Measurements from ENCODE around the gene FGF2.
"Not testable (repeated sequence)": the region's sequence is repeated elsewhere in the genome, so short reads cannot be mapped to it uniquely, and the experiment has no call there.

FGF2 gene

DNA sequence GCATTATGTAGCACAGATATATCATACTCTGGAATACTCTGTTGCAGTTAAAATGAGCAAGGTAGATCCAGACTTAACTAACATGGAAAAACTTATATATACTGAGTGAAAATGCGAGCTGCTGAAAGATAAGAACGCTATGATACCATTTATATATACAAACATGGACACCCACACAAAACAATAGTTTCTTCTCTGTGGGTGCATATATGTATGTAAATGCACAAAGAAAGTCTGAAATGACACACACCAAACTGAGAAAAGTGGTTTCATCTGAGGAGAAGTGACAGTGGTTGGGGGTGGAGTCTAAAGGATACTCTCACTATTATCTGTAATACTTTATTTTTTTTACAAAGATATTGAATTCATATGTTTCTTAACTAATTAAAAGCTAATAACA lies 12.2 kb upstream of the FGF2 start:
- no peak for DNase-seq (ENCODE audit: low spot score)

DNA sequence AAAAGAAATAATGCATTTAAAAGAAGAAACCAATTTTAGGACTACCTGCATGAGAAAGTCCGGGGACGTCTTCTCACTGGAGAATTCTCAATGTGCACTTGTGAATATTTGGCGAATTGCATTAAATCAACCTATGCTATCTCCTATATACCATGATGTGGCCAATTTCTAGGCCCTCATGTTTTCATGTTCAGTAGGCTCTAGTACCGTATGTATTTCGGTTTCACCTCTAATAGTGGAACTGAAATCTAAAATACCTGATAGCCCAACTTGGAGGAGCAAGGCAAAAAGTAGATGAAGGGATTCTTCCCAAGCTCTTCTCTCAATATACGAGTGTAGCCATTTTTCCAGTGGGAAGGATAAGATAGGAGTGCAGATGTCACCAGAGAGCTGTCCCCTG lies 11.4 kb upstream of the FGF2 start:
- DNase-seq (ENCODE audit: low spot score), result no peak

GRCh38 chr4:122816476-122816875 lies 10.2 kb upstream of the FGF2 start:
- DNase-seq (ENCODE audit: low spot score), result no peak

DNA sequence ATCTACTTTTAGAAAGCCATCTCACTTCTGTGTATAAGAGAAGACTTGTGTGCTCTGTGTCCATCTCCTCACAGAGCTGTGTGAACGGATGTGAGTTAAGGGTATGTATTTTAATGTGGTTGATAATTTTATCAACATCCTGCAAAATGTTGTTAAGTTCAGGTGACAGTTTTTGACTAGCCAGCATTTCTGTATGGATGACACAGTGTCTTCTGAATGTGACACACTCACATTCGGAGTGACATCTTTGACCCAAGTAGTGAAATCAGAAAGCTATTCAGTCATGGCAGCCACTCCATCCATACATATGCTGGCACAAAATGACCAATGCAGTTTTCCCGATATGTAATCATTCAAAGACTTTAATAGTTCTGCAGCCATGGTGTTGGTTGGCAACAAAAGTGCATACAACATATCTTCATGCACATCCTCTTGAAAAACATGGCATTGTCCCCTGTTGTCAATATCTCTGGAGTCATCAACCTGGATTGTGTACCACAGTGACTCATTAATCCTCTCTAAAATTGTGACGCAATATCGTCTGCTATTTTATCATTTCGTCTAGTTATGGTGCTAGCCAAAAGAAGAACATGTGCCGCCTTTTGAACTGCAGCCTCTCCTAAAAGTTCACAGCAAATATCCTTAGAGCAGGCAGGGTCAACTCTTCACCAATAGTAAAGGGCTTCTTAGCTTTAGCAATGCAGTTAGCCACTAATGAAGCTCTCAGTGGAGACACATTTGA lies 6.8 kb upstream of the FGF2 start:
- no peak for DNase-seq (ENCODE audit: low spot score)

- DNase-seq (ENCODE audit: low spot score), result no peak
Measured at GRCh38 chr4:122821092-122821491, 5.5 kb upstream of the FGF2 start.

GRCh38 chr4:122822466-122822865 lies 4.2 kb upstream of the FGF2 start:
- no peak for DNase-seq (ENCODE audit: low spot score)

DNA sequence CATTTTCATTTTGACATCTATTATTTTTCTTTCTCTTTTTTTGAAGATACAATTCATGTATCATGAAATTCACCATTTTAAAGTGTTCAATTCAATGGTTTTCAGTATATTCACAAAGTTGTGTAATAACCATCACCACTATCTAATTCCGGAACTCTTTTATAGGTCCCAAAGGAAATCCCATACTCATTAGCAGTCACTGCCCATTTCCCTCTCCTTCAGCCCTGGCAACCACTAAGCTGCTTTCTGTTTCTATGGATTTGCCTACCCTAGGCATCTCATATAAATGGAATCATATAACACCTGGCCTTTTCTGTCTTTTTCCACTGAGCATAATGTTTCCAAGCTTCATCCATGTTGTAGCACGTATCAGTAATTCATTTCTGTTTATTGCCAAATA lies 3.2 kb upstream of the FGF2 start:
- DNase-seq (ENCODE audit: low spot score), result no peak

DNA sequence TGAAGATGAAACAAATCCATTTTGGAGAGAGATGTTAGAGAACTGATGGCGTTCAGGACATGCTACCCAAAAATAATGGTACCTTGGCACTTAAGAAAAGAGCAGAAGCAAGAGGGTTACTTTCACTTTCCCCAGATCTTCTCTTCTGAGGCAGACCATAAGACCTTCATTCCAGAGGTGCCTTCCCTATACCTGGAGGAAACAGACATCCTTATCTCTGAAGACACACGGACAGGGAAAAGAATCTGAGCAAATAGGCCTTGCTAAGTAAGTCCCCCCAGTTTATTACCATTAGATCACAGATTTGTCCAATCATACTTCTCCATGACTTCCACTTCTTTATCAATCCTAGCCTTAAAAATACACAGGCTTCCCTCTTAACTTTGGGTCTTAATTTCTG lies 2.0 kb upstream of the FGF2 start:
- DNase-seq (ENCODE audit: low spot score), result no peak

GRCh38 chr4:122826079-122826527 lies 528 bp upstream of the FGF2 start:
- DNase-seq (ENCODE audit: low spot score), result no peak

- peak; percentile 49 for DNase-seq (ENCODE audit: low spot score)
Measured at GRCh38 chr4:122827258-122827878, 737 bp downstream of the FGF2 start.

DNA sequence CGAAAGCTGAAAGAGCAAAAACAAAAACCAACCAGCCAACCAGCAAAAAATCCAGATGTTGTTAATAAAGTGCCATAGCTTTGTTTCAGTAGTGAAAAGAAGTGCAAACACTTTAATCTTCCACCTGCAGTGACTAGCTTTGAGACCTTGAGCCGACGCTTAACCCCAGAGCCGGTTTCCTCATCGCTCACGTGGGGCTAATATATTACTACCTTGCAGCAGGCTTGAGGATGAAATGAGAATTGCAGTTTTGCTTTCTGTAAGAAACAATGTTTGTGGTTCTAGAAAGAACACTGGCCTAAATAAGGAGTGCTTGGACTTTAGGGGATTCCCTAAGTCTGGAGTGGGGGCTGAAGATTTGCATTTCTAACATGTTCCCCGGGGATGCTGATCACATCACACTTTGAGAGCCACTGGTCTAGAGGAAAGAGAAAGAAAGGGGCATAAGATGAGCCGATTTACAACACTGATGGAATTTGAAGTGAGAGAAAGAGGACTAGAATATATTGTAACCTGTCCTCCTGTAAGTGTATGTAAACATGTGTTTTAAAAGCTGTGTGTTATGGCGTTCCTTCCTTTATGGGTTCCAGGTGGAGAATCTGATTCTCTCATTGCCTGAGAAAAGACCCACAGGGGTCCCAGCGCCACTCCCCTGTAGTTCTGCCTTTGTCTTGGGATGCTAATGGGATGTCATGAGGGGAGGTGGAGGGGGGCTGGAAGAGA lies 1.4 kb downstream of the FGF2 start:
- DNase-seq (ENCODE audit: low spot score), result peak; percentile 38

DNA sequence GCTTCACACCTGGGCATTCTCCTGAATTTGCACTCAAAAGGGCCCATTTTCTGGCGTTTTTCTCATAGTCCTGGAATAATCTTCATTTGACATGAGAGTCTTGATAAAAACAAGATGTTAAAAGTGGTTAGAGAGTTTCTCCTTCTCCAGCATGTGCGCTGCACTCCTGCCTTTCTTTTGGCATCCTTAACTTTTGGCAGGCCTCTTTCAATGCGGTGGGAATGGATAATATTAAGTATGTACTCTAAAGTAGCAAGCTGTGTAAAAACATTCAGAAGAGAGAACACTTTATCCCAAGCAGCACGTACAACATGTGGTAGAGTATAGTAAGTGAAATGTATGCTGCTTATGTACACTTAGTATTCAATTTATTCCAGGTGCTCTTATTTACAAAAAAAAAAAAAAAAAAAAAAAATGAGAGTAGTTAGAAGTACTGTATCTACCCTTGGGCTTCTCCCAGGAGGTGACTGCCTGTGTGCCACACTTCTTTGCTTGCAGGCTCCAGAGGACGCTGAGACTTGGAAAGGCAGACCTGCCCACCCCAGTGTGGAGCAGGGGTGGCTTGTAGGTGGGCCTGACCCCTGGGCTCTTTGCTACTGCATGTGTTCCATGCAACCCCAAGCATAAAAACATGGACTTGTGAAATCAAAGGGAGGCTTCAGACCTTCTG lies 3.9 kb downstream of the FGF2 start:
- DNase-seq (ENCODE audit: low spot score), result no peak

DNA sequence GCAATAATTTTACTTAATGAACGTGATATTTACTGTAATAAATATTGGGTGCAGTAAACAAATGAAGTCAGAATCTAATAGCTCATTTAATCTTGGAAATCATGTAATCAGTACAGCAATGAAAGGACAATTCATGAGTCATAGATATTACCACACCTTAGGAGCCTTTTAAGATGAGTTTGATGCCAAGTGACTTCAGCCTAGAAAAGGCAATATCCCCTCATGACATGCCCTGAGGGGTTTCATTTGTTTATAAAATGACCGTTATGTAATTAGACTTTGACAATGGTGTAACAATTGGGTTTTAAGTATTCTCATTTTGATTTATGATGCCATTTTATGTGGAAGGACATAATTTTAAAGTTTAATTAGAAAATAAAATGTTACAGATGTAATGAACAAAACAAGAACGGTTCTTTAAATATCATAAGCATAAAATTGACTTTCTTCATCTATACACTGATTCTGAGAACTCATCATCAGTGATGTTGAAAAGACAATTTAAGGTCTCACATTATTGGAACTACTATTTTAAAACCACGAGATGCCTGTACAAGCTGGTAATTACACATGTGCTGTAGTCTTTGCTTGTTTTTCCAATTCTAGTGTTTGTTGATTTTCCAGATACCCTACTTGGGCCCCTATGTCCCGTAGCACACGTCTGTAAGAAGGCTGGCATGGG lies 5.0 kb downstream of the FGF2 start:
- DNase-seq (ENCODE audit: low spot score), result no peak

DNA sequence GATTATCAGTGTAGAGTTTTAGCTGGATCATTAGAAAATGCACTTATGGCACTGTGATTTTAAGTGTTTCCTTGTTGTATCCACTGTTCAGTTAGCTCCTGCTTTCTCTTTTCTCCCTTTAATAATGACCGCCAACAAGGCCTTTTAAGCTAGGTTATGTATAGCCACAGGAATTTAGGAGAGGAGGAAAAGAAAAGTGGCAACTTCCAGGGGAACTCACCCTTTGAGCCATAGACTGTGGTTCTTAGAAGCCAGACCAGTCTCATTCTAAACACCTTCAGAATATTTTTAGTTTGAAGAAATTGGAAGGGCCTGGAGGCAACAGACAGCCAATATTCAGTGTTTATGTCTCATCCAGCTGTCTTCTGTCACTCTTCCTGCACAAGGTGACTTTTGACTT lies 6.1 kb downstream of the FGF2 start:
- DNase-seq (ENCODE audit: low spot score), result no peak

DNA sequence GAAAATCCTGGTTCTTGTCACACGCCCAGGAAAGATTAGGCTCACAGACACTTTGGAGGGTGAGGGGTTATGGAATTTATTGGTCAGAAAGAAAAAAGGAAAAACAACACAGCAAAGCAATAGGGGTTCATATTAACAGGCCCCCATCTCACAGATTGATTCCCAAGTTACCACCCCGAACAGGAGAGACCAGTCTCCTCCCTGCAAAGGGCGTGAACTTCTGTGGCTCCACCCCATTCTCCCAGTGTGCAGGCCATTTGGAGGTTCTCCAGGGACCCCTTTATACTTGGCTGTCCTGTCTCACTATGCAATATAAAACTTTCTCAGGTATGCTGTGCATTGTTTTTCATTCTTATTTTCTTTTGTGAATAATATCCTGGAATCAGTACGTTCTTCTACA lies 7.4 kb downstream of the FGF2 start:
- no peak for DNase-seq (ENCODE audit: low spot score)

GRCh38 chr4:122836941-122837340 lies 10.3 kb downstream of the FGF2 start:
- peak; percentile 35 for DNase-seq (ENCODE audit: low spot score)

DNA sequence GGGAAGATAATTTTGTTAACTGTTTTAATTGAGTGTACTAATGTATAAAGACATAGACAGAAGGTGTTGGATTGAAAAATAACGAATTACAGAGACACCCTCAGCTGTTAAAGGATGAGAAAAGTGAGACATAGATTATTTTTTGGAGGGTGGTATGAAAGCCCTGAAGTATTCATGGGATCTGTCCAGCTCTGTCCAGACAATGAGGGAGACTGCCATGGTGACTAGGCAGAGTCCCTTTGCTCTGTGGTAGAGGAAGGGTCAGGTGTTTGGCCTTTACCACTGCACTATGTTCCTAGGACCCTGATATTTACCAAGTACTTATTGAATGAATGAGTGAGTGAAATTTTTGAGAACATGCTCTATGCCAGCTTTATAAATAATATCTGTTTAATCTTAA lies 11.4 kb downstream of the FGF2 start:
- no peak for DNase-seq (ENCODE audit: low spot score)

GRCh38 chr4:122842392-122842791 lies 15.8 kb downstream of the FGF2 start:
- no peak for DNase-seq (ENCODE audit: low spot score)

GRCh38 chr4:122842984-122843531 lies 16.4 kb downstream of the FGF2 start:
- DNase-seq (ENCODE audit: low spot score), result peak; percentile 20

DNA sequence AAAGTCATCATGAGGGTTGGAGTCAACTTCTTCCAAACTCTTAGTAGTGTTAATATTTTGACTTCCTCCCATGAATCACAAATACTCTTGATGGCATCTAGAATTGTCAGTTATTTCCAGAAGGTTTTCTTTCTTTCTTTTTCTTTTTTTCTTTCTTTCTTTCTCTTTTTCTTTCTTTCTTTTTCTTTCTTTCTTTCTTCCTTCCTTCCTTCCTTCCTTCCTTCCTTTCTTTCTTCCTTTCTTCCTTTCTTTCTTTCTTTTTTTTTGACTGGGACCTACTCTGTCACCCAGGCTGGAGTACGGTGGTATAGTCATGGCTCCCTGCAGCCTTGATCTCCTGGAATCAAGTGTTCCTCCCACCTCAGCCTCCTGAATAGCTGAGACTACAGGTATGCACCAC lies 17.8 kb downstream of the FGF2 start:
- DNase-seq (ENCODE audit: low spot score), result not testable (repeated sequence)

DNA sequence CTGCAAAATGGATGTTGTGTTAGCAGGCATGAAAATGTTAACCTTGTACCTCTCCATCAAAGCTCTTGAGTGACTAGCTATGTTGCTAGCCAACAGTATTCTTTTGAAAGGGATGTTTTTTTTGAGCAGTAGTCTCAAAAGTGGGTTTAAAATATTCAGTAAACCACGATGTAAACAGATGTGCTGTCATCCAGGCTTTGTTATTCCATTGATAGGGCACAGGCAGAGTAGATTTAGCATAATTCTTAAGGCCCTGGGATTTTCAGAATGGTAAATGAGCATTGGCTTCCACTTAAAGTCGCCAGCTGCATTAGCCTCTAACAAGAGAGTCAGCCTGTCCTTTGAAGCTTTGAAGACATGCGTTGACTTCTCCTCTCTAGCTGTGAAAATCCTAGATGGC lies 18.4 kb downstream of the FGF2 start:
- no peak for DNase-seq (ENCODE audit: low spot score)

DNA sequence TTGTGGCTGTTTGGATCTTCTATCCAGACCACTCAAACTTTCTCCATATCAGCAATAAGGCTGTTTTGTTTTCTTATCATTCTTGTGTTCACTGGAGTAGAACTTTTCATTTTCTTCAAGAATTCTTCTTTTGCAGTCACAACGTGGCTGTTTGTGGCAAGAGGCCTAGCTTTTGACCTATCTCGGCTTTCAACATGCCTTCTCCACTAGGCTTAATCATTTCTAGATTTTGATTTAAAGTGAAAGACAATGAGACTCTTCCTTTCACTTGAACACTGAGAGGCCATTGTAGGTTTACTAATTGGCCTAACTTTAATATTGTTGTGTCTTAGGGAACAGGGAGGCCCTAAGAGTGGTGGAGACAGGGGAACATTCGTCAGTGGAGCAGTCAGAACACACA lies 19.1 kb downstream of the FGF2 start:
- no peak for DNase-seq (ENCODE audit: low spot score)

All from AG08395 (cell line).